ENCODE data around the gene CEP250.

DNA sequence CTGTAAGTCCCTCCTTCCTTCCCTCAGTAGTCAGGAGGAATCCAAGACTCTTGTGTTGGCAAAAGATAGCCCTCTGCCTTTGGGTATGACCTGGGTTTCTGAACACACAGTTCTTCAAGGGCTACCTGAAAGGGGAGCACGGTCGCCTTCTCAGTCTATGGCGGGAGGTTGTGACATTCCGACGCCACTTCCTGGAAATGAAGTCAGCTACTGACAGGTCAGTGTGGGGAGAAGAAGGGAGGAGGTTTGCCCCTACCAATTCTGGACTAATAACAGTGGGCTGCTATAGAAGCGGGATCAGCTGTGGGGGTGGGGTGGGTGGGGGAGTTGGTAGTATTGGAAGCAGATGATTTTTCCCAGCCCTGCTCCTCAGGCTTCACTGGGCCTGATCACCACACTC, 11.5 kb downstream of the CEP250 start:
- TF ChIP-seq, protein P1, sequence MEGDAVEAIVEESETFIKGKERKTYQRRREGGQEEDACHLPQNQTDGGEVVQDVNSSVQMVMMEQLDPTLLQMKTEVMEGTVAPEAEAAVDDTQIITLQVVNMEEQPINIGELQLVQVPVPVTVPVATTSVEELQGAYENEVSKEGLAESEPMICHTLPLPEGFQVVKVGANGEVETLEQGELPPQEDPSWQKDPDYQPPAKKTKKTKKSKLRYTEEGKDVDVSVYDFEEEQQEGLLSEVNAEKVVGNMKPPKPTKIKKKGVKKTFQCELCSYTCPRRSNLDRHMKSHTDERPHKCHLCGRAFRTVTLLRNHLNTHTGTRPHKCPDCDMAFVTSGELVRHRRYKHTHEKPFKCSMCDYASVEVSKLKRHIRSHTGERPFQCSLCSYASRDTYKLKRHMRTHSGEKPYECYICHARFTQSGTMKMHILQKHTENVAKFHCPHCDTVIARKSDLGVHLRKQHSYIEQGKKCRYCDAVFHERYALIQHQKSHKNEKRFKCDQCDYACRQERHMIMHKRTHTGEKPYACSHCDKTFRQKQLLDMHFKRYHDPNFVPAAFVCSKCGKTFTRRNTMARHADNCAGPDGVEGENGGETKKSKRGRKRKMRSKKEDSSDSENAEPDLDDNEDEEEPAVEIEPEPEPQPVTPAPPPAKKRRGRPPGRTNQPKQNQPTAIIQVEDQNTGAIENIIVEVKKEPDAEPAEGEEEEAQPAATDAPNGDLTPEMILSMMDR (IDR thresholded peaks at IDR 0.05; ENCODE audit: insufficient read depth, low read length, poor library complexity, severe bottlenecking), result no peak
- TF ChIP-seq EZH2phosphoT487 (conservative IDR thresholded peaks at IDR 0.05; ENCODE audit: low read length), result no peak
